Measurements from ENCODE around the gene SOX15. TPM values are rescaled to one million over a fixed set of nuclear protein-coding genes. Genes with fewer than 3 reads are reported as not detected.

SOX15 gene
- total RNA-seq, 4 donors from 2014 or later: 2.3 to 4.3 TPM; not detected in 2

GRCh38 chr17:7588553-7589203, 1.2 kb downstream of the SOX15 start:
- intact Hi-C loops (cut with DNase I; ENCODE audit: low total_unique reads): loop anchor here (10.0 kb wide), 1 partner anchor 544 kb away; the partner anchor contains the start of gene SLC16A11
- Histone ChIP-seq H3K9me3 (no peaks in the 10 kb centered on the region), H3K27me3 (no peaks in the 10 kb centered on the region), H3K4me1 (peaks cover 7 to 41% (median 27%) of the 10 kb centered on the region in 4 donors), H3K4me3 (peak overlapping the region; percentile 31 to 45 (median 33)), H3K36me3 (peaks cover 0 to 28% (median 11%) of the 10 kb centered on the region in 4 donors), H3K27ac (peak overlapping the region; percentile 66 to 83 (median 76))
- no peak for DNase-seq
- in situ Hi-C loops (cut with MboI; ENCODE audit: low pct_ligation_motif_present in 1 of 4, low pct_unique_long_range_greater_than_20kb in 1 of 4, low sequenced_read_pairs in 3 of 4): no loop called here
- TF ChIP-seq CTCF (IDR thresholded peaks at IDR 0.05) (no peak), EP300 (IDR thresholded peaks at IDR 0.05; ENCODE audit: low read depth) (no peak), POLR2A (IDR thresholded peaks at IDR 0.05) (no peak), POLR2AphosphoS5 (IDR thresholded peaks at IDR 0.05) (no peak)
- WGBS, 2 donors (ENCODE audit: low coverage in 1 of 2): 40 to 81% methylated on average over 4 to 21 of the region's 30 CpGs

GRCh38 chr17:7587420-7588151, 2.3 kb downstream of the SOX15 start:
- Histone ChIP-seq H3K9me3 (no peaks in the 10 kb centered on the region), H3K27ac (peak overlapping the region; percentile 66 to 83 (median 76)), H3K4me3 (no peak overlapping the region), H3K27me3 (no peaks in the 10 kb centered on the region), H3K36me3 (peaks cover 0 to 17% (median 6%) of the 10 kb centered on the region in 4 donors), H3K4me1 (peaks cover 14 to 49% (median 35%) of the 10 kb centered on the region in 4 donors)
- intact Hi-C loops (cut with DNase I; ENCODE audit: low total_unique reads) (loop anchor here (10.0 kb wide), 1 partner anchor 543 kb away; the partner anchor contains the start of gene SLC16A11), in situ Hi-C loops (cut with MboI; ENCODE audit: low pct_ligation_motif_present in 1 of 4, low pct_unique_long_range_greater_than_20kb in 1 of 4, low sequenced_read_pairs in 3 of 4) (no loop called here)
- WGBS, 2 donors (ENCODE audit: low coverage in 1 of 2): 67 to 88% methylated on average over 6 to 12 of the region's 12 CpGs
- DNase-seq: no peak
- no peak for TF ChIP-seq EP300 (IDR thresholded peaks at IDR 0.05; ENCODE audit: low read depth)
- no peak for TF ChIP-seq POLR2A (IDR thresholded peaks at IDR 0.05)
- TF ChIP-seq CTCF (IDR thresholded peaks at IDR 0.05): no peak
- no peak for TF ChIP-seq POLR2AphosphoS5 (IDR thresholded peaks at IDR 0.05)

- peak in 4 of 5 experiments; percentile 19 to 34 (median 34) for TF ChIP-seq CTCF (IDR thresholded peaks at IDR 0.05)
- TF ChIP-seq POLR2A (IDR thresholded peaks at IDR 0.05): no peak
- TF ChIP-seq POLR2AphosphoS5 (IDR thresholded peaks at IDR 0.05): no peak
- no peak for TF ChIP-seq EP300 (IDR thresholded peaks at IDR 0.05; ENCODE audit: low read depth)
- DNase-seq: peak; percentile 64
- 33 to 61% methylated on average over 1 to 9 of the region's 9 CpGs for WGBS, 2 donors (ENCODE audit: low coverage in 1 of 2)
- no peaks in the 10 kb centered on the region for H3K9me3 ChIP-seq
- H3K27me3 ChIP-seq: no peaks in the 10 kb centered on the region
- peak overlapping the region; percentile 29 to 46 (median 36) for H3K27ac ChIP-seq
- H3K36me3 ChIP-seq: peaks cover 0 to 9% (median 2%) of the 10 kb centered on the region in 4 donors
- peaks cover 21 to 56% (median 41%) of the 10 kb centered on the region in 4 donors for H3K4me1 ChIP-seq
- in situ Hi-C loops (cut with MboI; ENCODE audit: low pct_ligation_motif_present in 1 of 4, low pct_unique_long_range_greater_than_20kb in 1 of 4, low sequenced_read_pairs in 3 of 4): no loop called here
- no peak overlapping the region for H3K4me3 ChIP-seq
- intact Hi-C loops (cut with DNase I; ENCODE audit: low total_unique reads): loop anchor here (10.0 kb wide), 1 partner anchor 542 kb away; the partner anchor contains the start of gene SLC16A11
These were observed 3.0 kb downstream of the SOX15 start for GRCh38 chr17:7586673-7587419.
